Stromal cell of bone marrow (primary cell): ENCODE measurements around the gene CDC42EP2.

ENCODE experiments used
- DNase-seq: peaks from one replicate; pipeline ENCODE4 v3.0.0-alpha.2; 2012; ENCODE audit warnings: low read depth

Gene CDC42EP2

GRCh38 chr11:65298131-65298535 is 16.5 kb upstream of the CDC42EP2 start:
- no peak for DNase-seq

- peak; percentile 79 for DNase-seq
Measured at GRCh38 chr11:65298655-65299179, 15.9 kb upstream of the CDC42EP2 start.

GRCh38 chr11:65300621-65301275 is 13.9 kb upstream of the CDC42EP2 start:
- no peak for DNase-seq

- DNase-seq = no peak
Measured at GRCh38 chr11:65301491-65302329, 13.0 kb upstream of the CDC42EP2 start.

- DNase-seq = no peak
Measured at GRCh38 chr11:65303555-65303954, 11.1 kb upstream of the CDC42EP2 start.

GRCh38 chr11:65304110-65304509 is 10.6 kb upstream of the CDC42EP2 start:
- no peak for DNase-seq

- DNase-seq = no peak
Measured at GRCh38 chr11:65304613-65305012, 10.1 kb upstream of the CDC42EP2 start.

- DNase-seq = no peak
Measured at GRCh38 chr11:65305501-65306268, 9.0 kb upstream of the CDC42EP2 start.

- no peak for DNase-seq
Measured at GRCh38 chr11:65307298-65308229, 7.1 kb upstream of the CDC42EP2 start.

GRCh38 chr11:65308281-65308891 is 6.3 kb upstream of the CDC42EP2 start:
- no peak for DNase-seq

GRCh38 chr11:65309006-65309405 is 5.7 kb upstream of the CDC42EP2 start:
- DNase-seq = no peak

- no peak for DNase-seq
Measured at GRCh38 chr11:65310215-65310614, 4.5 kb upstream of the CDC42EP2 start.

GRCh38 chr11:65310736-65311135 is 3.9 kb upstream of the CDC42EP2 start:
- no peak for DNase-seq

- peak; percentile 66 for DNase-seq
Measured at GRCh38 chr11:65311170-65311678, 3.4 kb upstream of the CDC42EP2 start.

GRCh38 chr11:65315204-65315865 is 669 bp downstream of the CDC42EP2 start:
- DNase-seq = no peak

- DNase-seq = no peak
Measured at GRCh38 chr11:65315866-65316226, 1.2 kb downstream of the CDC42EP2 start.

GRCh38 chr11:65316227-65317024 is 1.8 kb downstream of the CDC42EP2 start:
- peak; percentile 94 for DNase-seq

GRCh38 chr11:65317025-65317786 is 2.5 kb downstream of the CDC42EP2 start:
- no peak for DNase-seq
